Natural killer cell (primary cell): ENCODE measurements around the gene PALM2AKAP2. TPM values are rescaled to one million over a fixed set of nuclear protein-coding genes. Genes with fewer than 3 reads are reported as not detected.

ENCODE experiments used
- ATAC-seq, 3 donors: fragments of 150-1000 bp in 2 of 3; fragments of 200-7000 bp in 1 of 3; cut with Tn5 transposase; 1 replicate in 1 of 3; 2 replicates in 2 of 3; pipeline ENCODE4 v1.10.0; 2021; ENCODE audit warnings: mild to moderate bottlenecking in 2 of 3, moderate library complexity in 2 of 3
- DNase-seq, 2 donors: peaks; one replicate each; pipeline versions ENCODE4 v3.0.0 to v3.0.0-alpha.2; 2013 to 2021; ENCODE audit warnings: mixed read lengths in 1 of 2
- H3K27ac ChIP-seq: one replicate; pipeline ENCODE4 v1.5.1; 2013; ENCODE audit warnings: mild to moderate bottlenecking, low read length
- H3K27me3 ChIP-seq: one replicate; pipeline ENCODE4 v1.6.1; 2013; ENCODE audit warnings: low read length; ENCODE audit not compliant: control insufficient read depth, insufficient read depth
- H3K36me3 ChIP-seq: one replicate; pipeline ENCODE4 v1.6.1; 2013; ENCODE audit warnings: low read length; ENCODE audit not compliant: control insufficient read depth, insufficient read depth
- H3K4me1 ChIP-seq: one replicate; pipeline ENCODE4 v1.6.1; 2013; ENCODE audit warnings: low read length; ENCODE audit not compliant: control insufficient read depth, insufficient read depth
- H3K4me3 ChIP-seq: one replicate; pipeline ENCODE4 v1.5.1; 2013; ENCODE audit warnings: low read length
- H3K9me3 ChIP-seq: one replicate; pipeline ENCODE4 v1.6.1; 2013; ENCODE audit warnings: low read length; ENCODE audit not compliant: control insufficient read depth, insufficient read depth
- H3K27ac Mint-ChIP-seq, 2 donors: one replicate each; pipeline ENCODE4 v1.8.0; 2022; ENCODE audit warnings: mild to moderate bottlenecking in 2 of 2, mixed read lengths in 2 of 2, moderate library complexity in 1 of 2
- H3K27me3 Mint-ChIP-seq, 2 donors: one replicate each; pipeline ENCODE4 v1.8.0; 2022; ENCODE audit warnings: low read depth in 2 of 2, mixed read lengths in 2 of 2
- H3K36me3 Mint-ChIP-seq: one replicate; pipeline ENCODE4 v1.8.0; 2022; ENCODE audit warnings: mixed read lengths
- H3K4me1 Mint-ChIP-seq, 2 donors: one replicate each; pipeline ENCODE4 v1.8.0; 2022; ENCODE audit warnings: mixed read lengths in 2 of 2
- H3K4me3 Mint-ChIP-seq: one replicate; pipeline ENCODE4 v1.8.0; 2022; ENCODE audit warnings: mild to moderate bottlenecking, moderate library complexity, mixed read lengths
- H3K9me3 Mint-ChIP-seq, 2 donors: one replicate each; pipeline ENCODE4 v1.8.0; 2022; ENCODE audit warnings: mixed read lengths in 2 of 2
- CTCF ChIP-seq: fragments of 200-600 bp; IDR thresholded peaks from one replicate; pipeline ENCODE4 v1.8.0; 2022; ENCODE audit warnings: antibody characterized with exemption
- WGBS: methylation state at CpG from one replicate; pipeline ENCODE4 v1.1.7; 2013; ENCODE audit warnings: missing lambda C conversion rate; ENCODE audit not compliant: insufficient coverage; 5-methylcytosine and 5-hydroxymethylcytosine counted together
- intact Hi-C: fragments of 100-400 bp; cut with micrococcal nuclease; formaldehyde crosslinking; loops from one replicate; pipeline ENCODE4 v1.14.2; 2022
- total RNA-seq, 4 donors: library from RNA; stranded (reverse); fragments of 120-200 nt in 1 of 4; gene quantifications; one replicate each; pipeline versions ENCODE4 v1.2.3 to v1.2.4, GENCODE V29; 2013 to 2022

Gene PALM2AKAP2
- total RNA-seq, 3 donors from 2014 or later (not counting 1 experiment from before 2014, with no cell fraction given), result not detected

- H3K36me3 ChIP-seq, result no peaks in the 10 kb centered on the region
- H3K4me3 ChIP-seq, result no peak overlapping the region
- DNase-seq (no peak), ATAC-seq (no peak)
- 79% methylated on average over 3 of the region's 3 CpGs for WGBS
- H3K27ac ChIP-seq, result no peak overlapping the region
- no peaks in the 10 kb centered on the region for H3K27me3 ChIP-seq
- intact Hi-C loops, result no loop called here
- TF ChIP-seq CTCF, result no peak
- Mint-ChIP-seq H3K4me1 (no peaks in the 10 kb centered on the region), H3K27ac (no peak overlapping the region), H3K4me3 (no peak overlapping the region), H3K27me3 (peaks cover 0 to 3% of the 10 kb centered on the region in 2 donors), H3K9me3 (no peaks in the 10 kb centered on the region), H3K36me3 (no peaks in the 10 kb centered on the region)
- no peaks in the 10 kb centered on the region for H3K4me1 ChIP-seq
- no peaks in the 10 kb centered on the region for H3K9me3 ChIP-seq
Measured at GRCh38 chr9:109795613-109796012, 15.6 kb downstream of the PALM2AKAP2 start.

- no CpG with 5 or more reads among the region's 1 CpG for WGBS
- Histone ChIP-seq H3K27ac (no peak overlapping the region), H3K9me3 (no peaks in the 10 kb centered on the region), H3K36me3 (no peaks in the 10 kb centered on the region), H3K4me1 (no peaks in the 10 kb centered on the region), H3K27me3 (no peaks in the 10 kb centered on the region), H3K4me3 (no peak overlapping the region)
- no peaks in the 10 kb centered on the region for H3K36me3 Mint-ChIP-seq
- H3K27me3 Mint-ChIP-seq, result peaks cover 0 to 3% of the 10 kb centered on the region in 2 donors
- H3K4me3 Mint-ChIP-seq, result no peak overlapping the region
- ATAC-seq, result no peak
- H3K27ac Mint-ChIP-seq, result no peak overlapping the region
- no peak for TF ChIP-seq CTCF
- no peaks in the 10 kb centered on the region for H3K4me1 Mint-ChIP-seq
- H3K9me3 Mint-ChIP-seq, result no peaks in the 10 kb centered on the region
- intact Hi-C loops, result no loop called here
- DNase-seq, result no peak
Measured at GRCh38 chr9:109796078-109796477, 16.1 kb downstream of the PALM2AKAP2 start.

GRCh38 chr9:109797006-109797405 is 17.0 kb downstream of the PALM2AKAP2 start:
- WGBS, result 96% methylated on average over 3 of the region's 3 CpGs
- Histone ChIP-seq H3K4me3 (no peak overlapping the region), H3K27me3 (no peaks in the 10 kb centered on the region), H3K9me3 (no peaks in the 10 kb centered on the region), H3K36me3 (no peaks in the 10 kb centered on the region), H3K4me1 (no peaks in the 10 kb centered on the region), H3K27ac (no peak overlapping the region)
- H3K27me3 Mint-ChIP-seq, result peaks cover 0 to 3% of the 10 kb centered on the region in 2 donors
- H3K9me3 Mint-ChIP-seq, result no peaks in the 10 kb centered on the region
- H3K36me3 Mint-ChIP-seq, result no peaks in the 10 kb centered on the region
- TF ChIP-seq CTCF, result no peak
- H3K4me1 Mint-ChIP-seq, result no peaks in the 10 kb centered on the region
- no peak overlapping the region for H3K4me3 Mint-ChIP-seq
- no peak overlapping the region for H3K27ac Mint-ChIP-seq
- intact Hi-C loops, result no loop called here
- DNase-seq (no peak), ATAC-seq (no peak)

- WGBS, result 94% methylated on average over 5 of the region's 5 CpGs
Measured at GRCh38 chr9:109797509-109797908, 17.5 kb downstream of the PALM2AKAP2 start.

More at GRCh38 chr9:109797509-109797908, 17.5 kb downstream of the PALM2AKAP2 start:
- intact Hi-C loops, result no loop called here
- no peak overlapping the region for H3K27ac ChIP-seq
- Mint-ChIP-seq H3K4me3 (no peak overlapping the region), H3K36me3 (no peaks in the 10 kb centered on the region), H3K27ac (no peak overlapping the region), H3K9me3 (no peaks in the 10 kb centered on the region), H3K27me3 (peaks cover 0 to 3% of the 10 kb centered on the region in 2 donors), H3K4me1 (no peaks in the 10 kb centered on the region)
- no peaks in the 10 kb centered on the region for H3K27me3 ChIP-seq
- TF ChIP-seq CTCF, result no peak
- DNase-seq (no peak), ATAC-seq (no peak)
- H3K36me3 ChIP-seq, result no peaks in the 10 kb centered on the region
- no peaks in the 10 kb centered on the region for H3K9me3 ChIP-seq
- no peak overlapping the region for H3K4me3 ChIP-seq
- no peaks in the 10 kb centered on the region for H3K4me1 ChIP-seq
